Fibroblast of skin of abdomen (primary cell): ENCODE results near the gene COX5A.
A peak's percentile ranks its signal among the peaks of the same experiment; 100 is the strongest.
"Not testable (repeated sequence)": the region's sequence is repeated elsewhere in the genome, so short reads cannot be mapped to it uniquely, and the experiment has no call there.

Source experiments
- DNase-seq: peaks from one replicate; pipeline ENCODE4 v3.0.0-alpha.2; 2013

Gene COX5A

DNA sequence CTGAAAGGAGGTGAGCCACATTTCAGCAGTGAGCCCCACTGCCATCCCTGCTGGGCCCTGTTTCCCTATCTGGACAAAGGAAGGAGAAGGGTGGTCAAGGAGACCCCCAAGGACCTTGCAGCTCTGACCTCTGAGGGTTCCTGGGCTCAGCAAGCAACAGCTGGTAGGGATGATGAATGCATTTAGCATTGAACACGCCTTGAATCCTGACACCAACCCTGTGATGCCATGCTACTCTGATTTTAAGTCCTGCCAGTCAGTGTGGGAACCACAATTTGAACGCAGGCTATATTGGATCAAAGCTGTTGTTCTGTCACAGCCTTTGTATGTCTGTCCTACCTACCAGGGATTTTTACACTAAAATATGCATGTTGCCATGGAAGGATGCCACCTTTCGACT lies 41.6 kb downstream of the COX5A start:
- no peak for DNase-seq

DNA sequence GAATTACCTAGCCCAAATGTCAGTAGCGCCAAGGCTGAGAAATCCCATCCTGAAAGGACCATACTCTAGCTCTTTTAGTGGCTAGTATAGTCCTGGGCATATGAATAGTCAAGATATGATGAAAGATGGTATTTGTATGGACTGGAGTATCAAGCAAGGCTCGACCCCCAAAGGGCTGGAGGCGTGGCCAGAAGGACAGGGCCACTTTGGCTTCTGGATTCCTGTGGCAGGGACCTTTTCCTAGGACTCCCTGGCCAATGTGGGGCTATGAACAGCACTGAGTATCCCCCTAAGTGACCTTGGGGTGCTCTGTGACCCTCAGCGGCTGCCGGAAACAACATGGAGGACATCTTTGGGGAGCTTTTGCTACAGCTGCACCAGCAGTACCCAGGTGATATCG lies 42.0 kb downstream of the COX5A start:
- no peak for DNase-seq

DNA sequence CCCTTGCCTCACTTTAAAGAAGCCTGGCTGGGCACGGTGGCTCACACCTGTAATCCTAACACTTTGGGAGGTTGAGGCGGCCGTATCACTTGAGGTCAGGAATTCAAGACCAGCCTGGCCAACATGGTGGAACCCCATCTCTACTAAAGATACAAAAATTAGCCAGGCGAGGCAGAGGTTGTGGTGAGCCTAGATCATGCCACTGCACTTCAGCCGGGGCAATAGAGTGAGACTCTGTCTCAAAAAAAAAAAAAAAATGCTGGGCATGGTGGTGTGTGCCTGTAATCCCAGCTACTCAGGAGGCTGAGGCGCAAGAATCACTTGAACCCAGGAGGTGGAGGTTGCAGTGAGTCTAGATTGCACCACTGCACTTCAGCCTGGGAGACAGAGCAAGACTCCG lies 43.5 kb downstream of the COX5A start:
- not testable (repeated sequence) for DNase-seq

DNA sequence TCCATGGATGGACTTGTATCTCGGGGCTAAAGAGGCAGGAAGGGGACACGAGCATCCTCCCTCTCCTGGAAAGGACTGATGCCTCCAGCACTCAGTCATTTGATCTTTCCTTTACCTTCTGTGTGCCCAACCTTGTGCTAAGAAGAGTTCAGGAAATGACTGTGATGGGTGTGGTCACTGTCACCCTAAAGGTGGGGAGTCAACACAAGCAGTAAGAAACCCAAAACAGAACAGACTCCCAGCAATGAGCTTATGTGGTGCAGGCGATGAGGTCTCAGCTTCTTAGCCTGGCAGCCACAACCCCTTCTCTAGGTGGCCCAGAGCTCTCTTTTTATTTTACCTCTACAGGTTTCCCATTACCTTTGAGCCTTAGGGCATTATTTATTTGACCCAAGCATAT lies 44.2 kb downstream of the COX5A start:
- no peak for DNase-seq

DNA sequence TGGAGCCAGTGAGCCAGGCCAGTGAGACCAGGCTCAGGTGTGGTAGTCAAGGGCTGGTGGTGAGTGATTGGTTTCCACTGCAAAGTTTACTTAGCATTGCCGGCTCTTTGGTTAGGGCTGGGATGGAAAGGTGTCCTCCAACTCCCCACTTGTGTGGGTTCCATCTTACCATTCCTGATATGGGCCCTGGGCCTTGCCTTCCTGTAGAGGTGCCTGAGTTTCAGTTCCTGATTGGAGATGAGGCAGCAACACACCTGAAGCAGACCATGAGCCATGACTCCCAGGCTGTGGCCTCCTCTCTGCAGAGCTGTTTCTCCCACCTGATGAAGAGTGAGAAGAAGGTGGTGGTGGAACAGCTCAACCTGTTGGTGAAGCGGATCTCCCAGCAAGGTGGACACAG lies 44.9 kb downstream of the COX5A start:
- DNase-seq = no peak

DNA sequence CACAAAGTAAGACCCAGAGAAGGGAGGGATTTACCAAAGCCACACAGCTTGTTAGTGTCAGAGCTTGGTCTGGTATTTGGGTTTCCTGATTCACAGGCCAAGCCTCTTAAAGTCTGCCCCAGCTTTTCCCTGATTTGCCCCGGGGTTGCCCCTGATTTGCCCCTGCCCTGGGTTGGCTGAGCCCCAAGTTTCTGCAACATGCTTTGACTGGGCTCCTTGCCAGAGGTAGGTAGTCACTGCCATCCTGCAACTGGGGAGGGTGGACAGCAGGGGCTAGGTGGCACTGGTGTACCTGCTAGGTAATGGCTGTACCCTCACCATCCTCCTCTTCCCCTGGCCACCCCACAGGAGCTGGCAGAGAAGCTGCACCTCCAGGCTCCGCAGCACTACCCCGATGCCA lies 45.6 kb downstream of the COX5A start:
- no peak for DNase-seq

DNA sequence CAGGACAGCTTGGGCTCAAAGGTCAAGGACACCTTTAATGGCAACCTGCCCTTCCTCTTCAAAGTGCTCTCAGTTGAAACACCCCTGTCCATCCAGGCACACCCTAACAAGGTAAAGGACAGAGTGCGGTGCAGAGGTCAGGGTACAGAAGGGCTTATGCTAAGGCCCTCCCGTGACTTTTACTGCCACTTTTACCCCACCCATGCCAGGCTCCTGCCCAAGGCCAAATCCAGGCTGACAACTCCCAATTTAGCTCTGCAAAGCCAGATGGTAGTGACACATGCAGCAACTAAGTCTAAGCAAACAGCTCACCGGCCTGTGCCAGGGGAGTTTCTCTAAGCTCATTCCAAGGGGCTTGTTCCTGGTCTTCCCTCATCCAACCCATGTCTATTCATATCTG lies 46.4 kb downstream of the COX5A start:
- DNase-seq = no peak

DNA sequence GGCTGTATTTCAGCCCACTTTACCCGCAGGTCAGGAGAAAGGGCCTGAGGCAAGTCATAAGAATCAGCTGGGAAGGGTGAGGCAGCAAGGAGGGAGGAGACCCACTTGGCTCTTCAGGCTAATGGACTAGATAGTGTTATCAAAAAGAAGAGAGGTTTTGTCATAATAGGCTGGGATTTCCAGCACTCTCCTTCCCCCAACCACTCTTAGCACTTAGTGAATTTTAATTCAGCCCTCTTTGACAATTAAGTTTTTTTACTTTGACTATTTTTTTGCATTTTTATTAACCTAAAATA lies 47.3 kb downstream of the COX5A start:
- DNase-seq = no peak

DNA sequence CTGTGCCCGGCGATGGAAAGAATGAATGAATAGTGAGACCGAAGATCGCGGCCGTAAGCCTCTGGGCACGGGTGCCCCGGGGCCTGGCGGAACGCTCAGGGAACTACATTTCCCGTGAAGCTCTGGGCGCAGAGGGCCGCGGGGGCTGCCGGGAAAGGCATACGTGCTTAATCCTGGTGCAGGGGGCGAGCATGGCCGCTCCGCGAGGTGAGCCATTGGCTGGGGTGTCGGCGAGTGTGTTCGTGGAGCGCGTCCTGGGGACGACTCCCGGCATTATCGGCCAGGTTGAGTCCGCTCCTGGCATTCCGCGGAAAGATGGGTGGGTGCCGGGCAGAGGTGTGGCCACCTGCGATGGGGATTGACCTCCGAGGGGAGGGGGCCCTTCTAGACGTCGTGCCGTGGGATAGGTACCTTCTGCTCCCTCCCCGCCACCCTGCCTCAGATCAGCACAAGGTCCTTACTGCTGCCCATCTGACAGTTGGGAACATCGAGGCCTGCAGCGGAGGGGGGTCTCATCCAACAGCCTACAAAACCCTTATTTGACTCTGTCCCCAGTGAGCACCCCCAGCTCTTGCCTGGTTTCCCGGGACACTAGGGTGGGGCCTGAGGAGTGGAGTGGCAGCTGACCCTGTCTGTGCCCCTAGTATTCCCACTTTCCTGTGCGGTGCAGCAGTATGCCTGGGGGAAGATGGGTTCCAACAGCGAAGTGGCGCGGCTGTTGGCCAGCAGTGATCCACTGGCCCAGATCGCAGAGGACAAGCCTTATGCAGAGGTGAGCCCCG lies 47.8 kb downstream of the COX5A start, which contains the start of gene MPI:
MPI (plus strand) TSS at position 160 of the 782 bp plus-strand sequence; CDS start at position 192, 32 bp downstream.
- peak; percentile 77 for DNase-seq

DNA sequence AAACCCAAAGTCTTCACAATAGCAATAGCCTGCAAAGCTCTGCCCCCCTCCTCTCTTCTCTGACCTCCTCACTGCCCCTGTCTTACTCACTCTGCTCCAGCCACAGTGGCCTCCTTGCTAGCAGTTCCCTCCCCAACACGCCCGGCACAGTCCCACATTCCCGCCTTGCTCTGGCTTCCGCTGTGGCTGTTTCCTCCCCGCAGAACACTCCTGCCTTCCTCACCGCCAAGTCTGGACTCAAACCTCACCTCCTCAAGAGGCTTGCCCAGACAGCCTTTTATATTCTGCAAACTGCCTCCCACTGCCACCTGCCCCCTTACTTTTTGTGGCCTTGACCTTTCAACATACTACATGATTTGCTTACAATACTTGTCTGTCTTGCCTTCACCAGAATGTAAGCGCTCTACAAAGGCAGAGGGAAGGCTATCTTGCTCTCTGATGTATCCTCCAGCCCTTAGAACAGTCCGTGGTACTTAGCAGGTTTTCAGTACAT lies 48.4 kb downstream of the COX5A start:
- DNase-seq = peak; percentile 35

DNA sequence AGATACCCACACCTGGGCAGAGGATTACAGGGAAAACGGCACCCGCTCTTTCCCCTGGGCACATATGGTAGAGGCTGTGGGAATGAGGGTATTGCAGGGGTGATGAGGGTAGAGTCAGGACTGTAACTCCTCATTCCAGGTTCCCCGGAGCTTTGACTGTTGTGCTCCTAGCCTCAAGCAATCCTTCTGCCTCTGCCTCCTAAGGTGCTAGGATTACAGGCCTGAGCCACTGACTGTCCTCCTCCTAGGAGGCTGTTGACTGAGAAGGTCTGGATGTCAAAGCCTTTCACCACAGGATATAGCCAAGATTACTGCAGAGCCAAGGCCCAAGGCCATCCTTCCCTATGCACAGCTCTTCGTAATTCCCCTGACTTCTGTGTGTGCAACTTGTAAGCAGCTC lies 49.2 kb downstream of the COX5A start:
- DNase-seq = no peak

DNA sequence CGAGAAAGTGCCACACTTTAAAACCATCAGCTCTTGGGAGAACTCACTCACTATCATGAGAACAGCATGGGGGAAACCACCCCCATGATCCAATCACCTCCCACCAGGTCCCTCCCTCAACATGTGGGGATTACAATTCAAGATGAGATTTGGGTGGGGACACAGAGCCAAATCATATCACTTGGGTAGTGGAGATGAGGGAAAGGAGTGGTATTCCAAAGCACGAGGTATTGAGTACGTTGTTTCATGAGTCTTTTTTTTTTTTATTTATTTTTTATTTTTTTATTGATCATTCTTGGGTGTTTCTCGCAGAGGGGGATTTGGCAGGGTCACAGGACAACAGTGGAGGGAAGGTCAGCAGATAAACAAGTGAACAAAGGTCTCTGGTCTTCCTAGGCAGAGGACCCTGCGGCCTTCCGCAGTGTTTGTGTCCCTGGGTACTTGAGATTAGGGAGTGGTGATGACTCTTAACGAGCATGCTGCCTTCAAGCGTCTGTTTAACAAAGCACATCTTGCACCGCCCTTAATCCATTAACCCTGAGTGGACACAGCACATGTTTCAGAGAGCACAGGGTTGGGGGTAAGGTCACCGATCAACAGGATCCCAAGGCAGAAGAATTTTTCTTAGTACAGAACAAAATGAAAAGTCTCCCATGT lies 50.2 kb downstream of the COX5A start:
- DNase-seq = not testable (repeated sequence)

DNA sequence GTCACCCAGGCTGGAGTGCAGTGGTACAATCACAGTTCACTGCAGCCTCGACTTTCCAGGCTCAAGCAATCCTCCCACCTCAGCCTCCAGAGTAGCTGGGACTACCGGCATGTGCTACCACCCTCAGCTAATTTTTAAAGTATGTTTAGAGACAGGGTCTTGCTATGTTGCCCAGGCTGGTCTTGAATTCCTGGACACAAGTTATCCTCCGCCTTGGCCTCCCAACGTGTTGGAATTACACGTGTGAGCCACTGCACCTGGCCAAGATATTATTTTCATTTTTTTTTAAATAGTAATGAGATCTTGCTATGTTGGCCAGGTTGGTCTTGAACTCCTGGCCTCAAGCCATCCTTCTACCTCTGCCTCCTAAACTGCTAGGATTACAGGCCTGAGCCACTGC lies 52.4 kb downstream of the COX5A start:
- no peak for DNase-seq

DNA sequence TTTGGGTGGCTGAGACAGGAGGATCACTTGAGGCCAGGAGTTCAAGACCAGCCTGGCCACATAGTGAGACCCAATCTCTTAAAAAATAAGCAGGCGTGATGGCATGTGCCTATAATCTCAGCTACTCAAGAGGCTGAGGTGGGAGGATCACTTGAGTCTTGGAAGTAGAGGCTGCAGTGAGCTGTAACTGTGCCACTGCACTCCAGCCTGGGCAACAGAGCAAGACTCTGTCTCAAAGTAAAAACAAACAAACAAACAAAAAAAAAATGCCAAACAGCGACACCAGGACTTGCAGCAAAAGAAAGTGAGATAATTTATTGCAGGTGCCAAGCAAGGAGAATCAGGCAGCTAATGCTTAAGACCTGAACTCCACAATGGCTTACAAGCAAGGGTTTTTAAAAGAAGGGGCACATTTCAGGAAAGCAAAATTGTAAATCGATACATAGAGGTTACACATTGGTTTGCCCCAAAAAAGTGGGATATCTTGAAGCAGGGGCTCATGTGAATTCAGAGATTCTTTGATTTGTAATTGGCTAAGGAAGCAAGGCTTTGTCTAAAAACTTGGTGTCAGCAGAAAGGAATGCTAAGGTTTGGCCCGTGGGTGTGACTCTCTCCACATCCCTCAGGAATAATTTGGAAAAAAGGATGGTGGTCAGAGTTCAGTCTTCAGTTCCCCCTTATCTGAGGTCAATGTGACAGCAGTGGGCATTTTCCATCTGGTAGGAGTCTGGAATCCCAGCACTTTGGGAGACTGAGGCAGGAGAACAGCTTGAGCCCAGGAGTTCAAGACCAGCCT lies 53.2 kb downstream of the COX5A start:
- peak; percentile 26 for DNase-seq

DNA sequence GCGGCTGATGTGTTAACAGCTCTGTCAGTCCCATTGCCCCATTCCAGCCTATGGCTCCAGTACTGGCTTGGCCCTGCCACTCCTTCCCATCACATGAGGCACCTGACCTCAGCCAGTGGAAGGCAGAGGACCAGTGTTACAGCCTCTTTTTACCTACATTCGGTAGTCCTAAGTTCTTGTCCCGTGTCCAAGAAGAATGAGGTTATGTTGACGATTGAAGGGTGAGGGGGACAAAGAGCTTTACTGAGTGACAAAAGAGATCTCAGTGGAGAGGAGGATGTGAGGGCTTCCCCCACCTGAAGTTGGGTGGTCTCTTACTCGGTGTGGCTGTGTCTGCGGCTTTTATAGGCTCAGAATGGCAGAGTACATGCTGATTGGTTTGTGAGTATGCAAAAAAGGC lies 55.3 kb downstream of the COX5A start:
- no peak for DNase-seq

DNA sequence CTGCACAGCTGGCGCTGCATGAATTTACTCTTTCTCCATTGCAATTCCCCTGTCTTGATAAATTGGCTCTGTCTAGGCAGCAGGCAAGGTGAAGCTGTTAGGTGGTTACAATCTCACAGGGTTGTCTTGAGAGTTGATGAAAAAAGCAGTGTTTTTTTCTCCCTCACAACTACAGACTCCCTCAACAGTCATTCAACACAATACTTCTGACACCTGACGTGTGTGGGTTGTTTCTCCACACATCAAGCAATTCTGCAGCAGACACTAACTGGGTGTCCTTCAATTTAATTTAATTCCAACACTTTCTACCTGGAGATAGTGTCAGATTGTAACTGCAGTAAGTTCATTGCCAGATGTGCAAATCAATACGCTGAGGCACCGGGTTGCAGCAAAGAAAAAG lies 59.6 kb downstream of the COX5A start:
- no peak for DNase-seq

DNA sequence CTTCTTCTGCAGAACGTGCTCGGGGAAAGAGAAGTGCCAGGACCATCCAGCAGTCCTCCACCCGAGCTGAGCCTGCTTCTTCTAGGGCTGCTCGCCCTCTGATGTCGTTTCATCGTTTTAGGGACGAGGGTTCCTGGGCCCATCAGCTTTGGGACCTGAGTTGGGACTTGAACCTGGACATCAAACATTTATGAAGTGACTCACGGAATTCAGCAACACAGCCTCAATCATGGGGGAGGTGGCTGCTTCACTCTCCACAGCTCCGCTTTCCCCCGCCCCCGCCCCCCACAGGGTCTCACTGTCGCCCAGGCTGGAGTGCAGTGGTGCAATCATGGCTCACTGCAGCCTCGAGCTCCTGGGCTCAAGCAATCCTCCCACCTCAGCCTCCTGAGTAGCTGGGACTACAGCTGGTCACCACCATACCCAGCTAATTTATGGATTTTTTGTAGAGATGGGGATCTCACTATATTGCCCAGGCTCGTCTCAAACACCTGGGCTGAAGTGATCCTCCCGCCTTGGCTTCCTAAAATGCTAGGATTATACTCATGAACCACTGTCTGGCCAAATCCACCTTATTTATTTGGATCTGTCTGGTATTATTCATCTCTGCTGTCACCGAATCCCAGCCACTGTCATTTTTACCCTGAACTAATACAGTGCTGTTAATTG lies 64.0 kb downstream of the COX5A start:
- DNase-seq = peak; percentile 41

DNA sequence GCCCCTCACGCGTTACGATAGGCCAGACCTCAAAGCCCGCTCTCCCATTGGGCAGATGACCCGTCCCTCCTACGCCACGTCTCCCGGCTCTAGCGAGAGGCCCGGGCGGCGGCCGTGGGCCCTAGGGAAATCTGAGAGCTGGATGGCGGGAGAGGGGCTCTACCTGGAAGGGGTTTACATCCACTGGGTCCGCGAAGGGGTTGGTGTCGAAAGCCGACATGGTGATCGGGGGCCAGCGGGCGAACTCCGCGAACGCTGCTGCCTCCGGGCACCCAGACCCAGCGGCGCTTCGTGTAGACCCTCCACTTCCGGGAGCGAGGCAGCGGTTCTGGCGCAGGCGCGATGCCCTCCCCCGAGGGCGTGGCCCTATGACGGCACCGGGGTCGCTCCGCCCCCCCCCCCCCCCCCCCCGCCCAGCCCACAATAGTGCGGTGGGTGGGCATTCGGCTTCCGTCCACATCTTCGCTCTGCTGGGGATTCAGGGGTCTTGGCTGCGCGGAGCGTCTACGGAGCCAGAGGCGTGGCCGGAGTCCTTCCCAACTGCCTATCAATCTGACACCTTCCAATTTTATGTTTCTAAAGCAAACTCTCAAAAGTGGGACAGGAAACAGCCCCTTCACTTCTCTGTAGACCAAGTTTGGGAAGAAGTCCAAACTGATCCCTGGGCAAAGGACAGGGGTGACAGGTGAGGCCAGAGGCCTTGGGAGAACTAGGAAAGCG lies 64.7 kb downstream of the COX5A start, which contains the start of gene SCAMP2:
SCAMP2 (minus strand) TSS at position 330 of the 720 bp plus-strand sequence; CDS start at position 220, 110 bp downstream.
- DNase-seq = peak; percentile 95

DNA sequence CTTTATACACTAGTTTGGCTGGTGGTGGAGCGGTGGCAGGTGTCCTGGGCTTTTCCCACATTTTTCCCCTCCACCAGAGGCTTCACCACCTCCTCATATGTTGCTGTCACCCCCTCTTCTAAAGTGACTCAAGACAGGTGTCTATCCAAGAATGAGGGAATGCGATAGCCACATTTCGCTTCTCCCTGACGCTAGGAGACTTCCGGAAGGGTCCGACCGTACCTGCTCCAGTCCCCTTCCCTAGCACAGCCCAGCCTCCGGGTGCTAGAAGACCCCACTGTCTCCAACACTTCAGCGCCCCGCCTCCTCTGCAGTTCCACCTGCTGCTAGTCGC lies 65.2 kb downstream of the COX5A start:
- DNase-seq = no peak

DNA sequence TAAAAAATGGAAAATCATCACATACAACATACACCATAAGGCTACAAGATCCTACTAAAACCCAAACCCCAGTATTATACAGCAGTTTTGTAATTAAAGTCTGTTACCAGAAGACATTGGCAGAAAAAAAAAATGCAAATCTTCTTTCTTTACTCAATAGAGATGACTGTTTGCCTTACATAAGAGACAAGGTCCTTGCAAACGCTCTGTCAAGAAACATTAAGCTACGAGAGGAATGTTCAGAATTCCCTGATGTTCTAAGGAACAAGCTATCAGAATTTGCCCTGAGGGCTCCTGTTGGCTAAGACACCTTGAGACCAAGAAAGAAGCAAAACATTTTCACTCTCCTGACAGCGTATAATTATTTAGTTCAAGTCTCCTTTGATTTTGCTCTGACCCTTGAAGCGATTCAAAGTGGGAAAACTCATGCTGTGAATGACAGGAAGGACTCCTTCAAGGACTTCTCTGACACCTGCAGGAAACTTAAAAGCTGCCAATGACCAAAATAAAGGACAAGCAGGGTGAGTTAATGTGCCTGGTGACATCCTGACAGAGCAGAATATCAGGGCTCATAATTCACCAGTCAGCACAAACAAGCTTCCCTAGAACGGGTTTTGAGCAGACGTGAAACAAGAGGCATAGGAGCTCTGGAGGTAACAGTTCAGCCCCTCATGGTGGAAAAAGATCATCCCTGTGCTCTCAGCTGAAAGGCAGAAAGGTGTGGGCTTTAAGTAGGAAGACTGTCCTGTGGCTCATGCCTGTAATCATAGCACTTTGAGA lies 67.2 kb downstream of the COX5A start:
- DNase-seq = no peak
